ENCODE measurements around the gene GRIK3. TPM values are rescaled to one million over a fixed set of nuclear protein-coding genes. Genes with fewer than 3 reads are reported as not detected.

The GRIK3 gene
- total RNA-seq, 1 experiment from 2014 or later, result not detected

DNA sequence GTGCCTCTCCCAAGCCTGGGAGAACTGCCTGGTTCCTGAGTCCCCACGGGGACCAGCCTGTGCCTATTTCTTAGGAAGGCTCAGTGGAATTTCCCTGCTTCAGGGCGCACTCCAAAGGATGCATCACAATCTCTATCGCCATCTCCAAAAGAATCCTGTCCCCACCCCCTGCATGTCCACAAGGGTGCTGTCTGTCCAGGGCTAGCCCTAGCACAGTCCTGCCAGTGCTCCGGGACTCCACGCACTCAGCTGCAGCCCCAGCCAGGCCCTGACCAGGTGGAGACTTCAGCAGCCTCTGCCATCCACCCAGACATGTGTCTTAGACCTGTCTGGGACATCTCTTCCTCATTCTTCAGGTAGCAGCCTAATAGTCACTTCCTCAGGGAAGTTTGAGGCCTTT, 199.7 kb downstream of the GRIK3 start:
- TF ChIP-seq, protein P1, sequence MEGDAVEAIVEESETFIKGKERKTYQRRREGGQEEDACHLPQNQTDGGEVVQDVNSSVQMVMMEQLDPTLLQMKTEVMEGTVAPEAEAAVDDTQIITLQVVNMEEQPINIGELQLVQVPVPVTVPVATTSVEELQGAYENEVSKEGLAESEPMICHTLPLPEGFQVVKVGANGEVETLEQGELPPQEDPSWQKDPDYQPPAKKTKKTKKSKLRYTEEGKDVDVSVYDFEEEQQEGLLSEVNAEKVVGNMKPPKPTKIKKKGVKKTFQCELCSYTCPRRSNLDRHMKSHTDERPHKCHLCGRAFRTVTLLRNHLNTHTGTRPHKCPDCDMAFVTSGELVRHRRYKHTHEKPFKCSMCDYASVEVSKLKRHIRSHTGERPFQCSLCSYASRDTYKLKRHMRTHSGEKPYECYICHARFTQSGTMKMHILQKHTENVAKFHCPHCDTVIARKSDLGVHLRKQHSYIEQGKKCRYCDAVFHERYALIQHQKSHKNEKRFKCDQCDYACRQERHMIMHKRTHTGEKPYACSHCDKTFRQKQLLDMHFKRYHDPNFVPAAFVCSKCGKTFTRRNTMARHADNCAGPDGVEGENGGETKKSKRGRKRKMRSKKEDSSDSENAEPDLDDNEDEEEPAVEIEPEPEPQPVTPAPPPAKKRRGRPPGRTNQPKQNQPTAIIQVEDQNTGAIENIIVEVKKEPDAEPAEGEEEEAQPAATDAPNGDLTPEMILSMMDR (conservative IDR thresholded peaks at IDR 0.05; ENCODE audit: low read depth, low read length), result no peak
- TF ChIP-seq EZH2phosphoT487 (IDR thresholded peaks at IDR 0.05; ENCODE audit: borderline replicate concordance, low read length), result no peak
- TF ChIP-seq EZH2 (IDR thresholded peaks at IDR 0.05; ENCODE audit: low read length, unreplicated experiment), result no peak
- H3F3A ChIP-seq (ENCODE audit: low read length, unreplicated experiment), result no peaks in the 10 kb centered on the region
- DNase-seq, result no peak
- H3K4me2 ChIP-seq (ENCODE audit: low read length), result no peak overlapping the region
- no peak overlapping the region for H3K27ac ChIP-seq (ENCODE audit: low read length)
- no peak overlapping the region for H2AFZ ChIP-seq (ENCODE audit: low read length)
- BruUV-seq (replicated peaks), result no TSS peak
- H3K9ac ChIP-seq (ENCODE audit: low read length), result no peak overlapping the region
- POLR2A ChIA-PET (ENCODE audit: unreplicated experiment), result no interaction called here
- H3K4me1 ChIP-seq (ENCODE audit: insufficient read depth, low read length), result no peaks in the 10 kb centered on the region
- intact Hi-C loops (cut with micrococcal nuclease), result no loop called here
- no peaks in the 10 kb centered on the region for H3K9me2 ChIP-seq (replicated peaks; ENCODE audit: low read length)
- no peaks in the 10 kb centered on the region for H4K20me1 ChIP-seq (ENCODE audit: low read length)
- no peak for ATAC-seq
- H3K79me2 ChIP-seq (ENCODE audit: low read length), result no peaks in the 10 kb centered on the region
- no peaks in the 10 kb centered on the region for H3K36me3 ChIP-seq (ENCODE audit: low read depth, low read length)
- CTCF ChIA-PET, result no interaction called here
- no peak overlapping the region for H3K4me3 ChIP-seq (ENCODE audit: low read length)
- H3K27me3 ChIP-seq (ENCODE audit: low read length), result peaks cover 65% of the 10 kb centered on the region
- no peaks in the 10 kb centered on the region for H3K9me3 ChIP-seq (ENCODE audit: low read length)

DNA sequence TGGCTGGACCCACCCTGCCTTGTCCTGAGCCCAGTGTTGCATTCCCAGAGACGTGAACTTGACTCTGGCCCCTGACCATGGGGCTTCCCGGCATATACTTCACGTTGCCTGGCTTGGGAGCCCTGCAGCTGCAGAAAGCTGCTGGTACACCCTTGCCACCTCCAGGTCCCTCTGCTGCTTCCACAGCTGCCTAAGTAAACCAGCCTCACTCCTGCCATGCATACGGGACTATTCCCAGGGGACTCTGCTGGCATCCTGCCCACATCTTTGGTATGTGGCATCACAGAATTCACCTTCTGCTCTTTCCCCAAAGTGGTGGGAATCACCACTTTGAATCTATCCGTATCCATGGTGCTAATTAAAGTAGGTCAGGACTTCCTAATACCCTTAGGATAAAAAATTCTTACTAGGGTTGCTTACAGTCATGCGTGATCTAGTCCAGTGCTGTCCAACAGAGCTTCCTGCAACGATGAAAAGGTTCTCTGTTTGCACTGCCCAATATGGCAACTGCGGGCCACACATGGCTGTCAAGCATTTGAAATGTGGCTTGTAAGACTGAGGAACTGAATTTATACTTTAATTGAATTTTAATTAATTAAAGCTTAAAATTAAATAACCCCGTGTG, 203.0 kb downstream of the GRIK3 start:
- no peak overlapping the region for H2AFZ ChIP-seq (ENCODE audit: low read length)
- no peaks in the 10 kb centered on the region for H3K4me1 ChIP-seq (ENCODE audit: insufficient read depth, low read length)
- no TSS peak for BruUV-seq (replicated peaks)
- H3K9me2 ChIP-seq (replicated peaks; ENCODE audit: low read length), result no peaks in the 10 kb centered on the region
- no peak overlapping the region for H3K4me2 ChIP-seq (ENCODE audit: low read length)
- H3K27me3 ChIP-seq (ENCODE audit: low read length), result peaks cover 67% of the 10 kb centered on the region
- H4K20me1 ChIP-seq (ENCODE audit: low read length), result no peaks in the 10 kb centered on the region
- intact Hi-C loops (cut with micrococcal nuclease), result no loop called here
- no peaks in the 10 kb centered on the region for H3K79me2 ChIP-seq (ENCODE audit: low read length)
- H3K27ac ChIP-seq (ENCODE audit: low read length), result no peak overlapping the region
- CTCF ChIA-PET, result no interaction called here
- H3F3A ChIP-seq (ENCODE audit: low read length, unreplicated experiment), result no peaks in the 10 kb centered on the region
- DNase-seq, result no peak
- H3K36me3 ChIP-seq (ENCODE audit: low read depth, low read length), result no peaks in the 10 kb centered on the region
- no peak overlapping the region for H3K9ac ChIP-seq (ENCODE audit: low read length)
- no peak for ATAC-seq
- H3K9me3 ChIP-seq (ENCODE audit: low read length), result no peaks in the 10 kb centered on the region
- no peak overlapping the region for H3K4me3 ChIP-seq (ENCODE audit: low read length)
- TF ChIP-seq, protein P1 (conservative IDR thresholded peaks at IDR 0.05; ENCODE audit: low read depth, low read length), result no peak
- TF ChIP-seq EZH2phosphoT487 (IDR thresholded peaks at IDR 0.05; ENCODE audit: borderline replicate concordance, low read length) (no peak), EZH2 (IDR thresholded peaks at IDR 0.05; ENCODE audit: low read length, unreplicated experiment) (no peak)
- POLR2A ChIA-PET (ENCODE audit: unreplicated experiment), result no interaction called here

DNA sequence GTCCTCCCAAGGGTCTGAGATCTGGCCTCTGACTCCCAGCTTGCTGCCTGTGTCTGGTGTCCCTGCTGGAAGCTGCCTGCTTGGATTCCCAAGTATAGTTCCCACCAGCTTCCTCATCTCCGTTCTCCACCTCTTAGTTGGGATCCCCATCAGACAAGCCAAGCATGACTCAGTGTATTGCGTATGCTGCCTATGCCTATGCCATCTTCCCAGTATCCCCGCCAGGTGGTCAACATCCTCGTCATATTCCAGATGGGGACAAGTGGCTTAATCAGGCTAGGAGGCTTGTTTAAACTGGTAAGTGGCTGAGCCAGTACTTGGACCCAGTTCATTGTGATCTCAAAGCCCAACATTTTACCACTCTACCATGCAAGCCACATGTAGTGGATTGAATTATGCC, 204.4 kb downstream of the GRIK3 start:
- H4K20me1 ChIP-seq (ENCODE audit: low read length), result no peaks in the 10 kb centered on the region
- intact Hi-C loops (cut with micrococcal nuclease), result no loop called here
- no peak overlapping the region for H3K27ac ChIP-seq (ENCODE audit: low read length)
- H2AFZ ChIP-seq (ENCODE audit: low read length), result no peak overlapping the region
- no peak overlapping the region for H3K4me2 ChIP-seq (ENCODE audit: low read length)
- no peak overlapping the region for H3K4me3 ChIP-seq (ENCODE audit: low read length)
- ChIA-PET POLR2A (ENCODE audit: unreplicated experiment) (no interaction called here), CTCF (no interaction called here)
- no peak for ATAC-seq
- H3K9me3 ChIP-seq (ENCODE audit: low read length), result no peaks in the 10 kb centered on the region
- H3K9ac ChIP-seq (ENCODE audit: low read length), result no peak overlapping the region
- H3F3A ChIP-seq (ENCODE audit: low read length, unreplicated experiment), result no peaks in the 10 kb centered on the region
- H3K4me1 ChIP-seq (ENCODE audit: insufficient read depth, low read length), result no peaks in the 10 kb centered on the region
- no TSS peak for BruUV-seq (replicated peaks)
- no peak for DNase-seq
- no peaks in the 10 kb centered on the region for H3K79me2 ChIP-seq (ENCODE audit: low read length)
- TF ChIP-seq EZH2 (IDR thresholded peaks at IDR 0.05; ENCODE audit: low read length, unreplicated experiment), result no peak
- no peak for TF ChIP-seq EZH2phosphoT487 (IDR thresholded peaks at IDR 0.05; ENCODE audit: borderline replicate concordance, low read length)
- TF ChIP-seq, protein P1 (conservative IDR thresholded peaks at IDR 0.05; ENCODE audit: low read depth, low read length), result no peak
- no peaks in the 10 kb centered on the region for H3K9me2 ChIP-seq (replicated peaks; ENCODE audit: low read length)
- H3K36me3 ChIP-seq (ENCODE audit: low read depth, low read length), result no peaks in the 10 kb centered on the region
- H3K27me3 ChIP-seq (ENCODE audit: low read length), result peaks cover 81% of the 10 kb centered on the region
